Thyroid gland (tissue), 4 donors: ENCODE results near the gene NFATC2IP.

Experiments used
- POLR2A ChIP-seq, 2 donors: fragments of 450-650 bp; IDR thresholded peaks; one replicate each; pipeline ENCODE4 v1.6.1; 2017; ENCODE audit warnings: antibody characterized with exemption in 2 of 2, mild to moderate bottlenecking in 2 of 2, moderate library complexity in 1 of 2
- TF ChIP-seq, protein P1 (sequence below), 6 experiments: fragments of 200-600 bp in 3 of 6; fragments of 450-650 bp in 3 of 6; sonication (generic) in 3 of 6; IDR thresholded peaks; one replicate each; pipeline ENCODE4 v1.5.1; 2016 to 2019; ENCODE audit warnings: antibody characterized with exemption in 6 of 6, mild to moderate bottlenecking in 2 of 6, inconsistent platforms in 1 of 6, moderate library complexity in 1 of 6

GRCh38 chr16:28998837-28999236, 48.1 kb downstream of the NFATC2IP start:
- TF ChIP-seq, protein P1, sequence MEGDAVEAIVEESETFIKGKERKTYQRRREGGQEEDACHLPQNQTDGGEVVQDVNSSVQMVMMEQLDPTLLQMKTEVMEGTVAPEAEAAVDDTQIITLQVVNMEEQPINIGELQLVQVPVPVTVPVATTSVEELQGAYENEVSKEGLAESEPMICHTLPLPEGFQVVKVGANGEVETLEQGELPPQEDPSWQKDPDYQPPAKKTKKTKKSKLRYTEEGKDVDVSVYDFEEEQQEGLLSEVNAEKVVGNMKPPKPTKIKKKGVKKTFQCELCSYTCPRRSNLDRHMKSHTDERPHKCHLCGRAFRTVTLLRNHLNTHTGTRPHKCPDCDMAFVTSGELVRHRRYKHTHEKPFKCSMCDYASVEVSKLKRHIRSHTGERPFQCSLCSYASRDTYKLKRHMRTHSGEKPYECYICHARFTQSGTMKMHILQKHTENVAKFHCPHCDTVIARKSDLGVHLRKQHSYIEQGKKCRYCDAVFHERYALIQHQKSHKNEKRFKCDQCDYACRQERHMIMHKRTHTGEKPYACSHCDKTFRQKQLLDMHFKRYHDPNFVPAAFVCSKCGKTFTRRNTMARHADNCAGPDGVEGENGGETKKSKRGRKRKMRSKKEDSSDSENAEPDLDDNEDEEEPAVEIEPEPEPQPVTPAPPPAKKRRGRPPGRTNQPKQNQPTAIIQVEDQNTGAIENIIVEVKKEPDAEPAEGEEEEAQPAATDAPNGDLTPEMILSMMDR (IDR thresholded peaks at IDR 0.05), result no peak
- TF ChIP-seq POLR2A (IDR thresholded peaks at IDR 0.05), result no peak
